ENCODE measurements around the gene LAP3. TPM values are rescaled to one million over a fixed set of nuclear protein-coding genes. Genes with fewer than 3 reads are reported as not detected.
"Not testable (repeated sequence)": the region's sequence is repeated elsewhere in the genome, so short reads cannot be mapped to it uniquely, and the experiment has no call there.

LAP3 gene
- total RNA-seq, 2 experiments from 2014 or later = 118 to 120 TPM

DNA sequence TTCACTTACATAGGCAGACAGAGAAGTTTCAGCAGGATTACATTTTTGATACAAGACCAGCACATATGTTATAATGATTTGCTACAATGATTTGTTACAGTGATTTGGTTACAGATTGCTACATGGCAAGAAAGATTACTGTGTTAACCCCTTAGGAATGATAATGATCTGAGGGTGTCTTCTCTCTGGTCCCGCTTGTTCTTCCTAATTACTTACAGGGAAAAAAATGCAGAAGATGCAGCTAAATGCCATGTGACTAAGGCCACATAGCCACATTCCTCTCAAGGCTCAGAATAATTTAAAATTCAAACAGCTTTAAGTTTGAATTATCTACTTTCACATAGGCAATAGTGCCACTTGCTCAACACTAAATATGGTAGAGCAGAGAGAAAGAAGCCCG is 9.7 kb upstream of the LAP3 start:
- H3K9me3 Mint-ChIP-seq = no peaks in the 10 kb centered on the region
- ChIA-PET CTCF (no interaction called here), POLR2A (no interaction called here)
- H3K27ac Mint-ChIP-seq = no peak overlapping the region
- intact Hi-C loops (cut with micrococcal nuclease) = no loop called here
- DNase-seq = no peak
- no peaks in the 10 kb centered on the region for H3K27me3 Mint-ChIP-seq
- no peaks in the 10 kb centered on the region for H3K36me3 Mint-ChIP-seq
- H3K4me1 Mint-ChIP-seq (ENCODE audit: low read depth) = no peaks in the 10 kb centered on the region
- H3K4me3 Mint-ChIP-seq = no peak overlapping the region

- H3K9me3 Mint-ChIP-seq = no peaks in the 10 kb centered on the region
These were observed 2.8 kb upstream of the LAP3 start for GRCh38 chr4:17574206-17574605.

DNA sequence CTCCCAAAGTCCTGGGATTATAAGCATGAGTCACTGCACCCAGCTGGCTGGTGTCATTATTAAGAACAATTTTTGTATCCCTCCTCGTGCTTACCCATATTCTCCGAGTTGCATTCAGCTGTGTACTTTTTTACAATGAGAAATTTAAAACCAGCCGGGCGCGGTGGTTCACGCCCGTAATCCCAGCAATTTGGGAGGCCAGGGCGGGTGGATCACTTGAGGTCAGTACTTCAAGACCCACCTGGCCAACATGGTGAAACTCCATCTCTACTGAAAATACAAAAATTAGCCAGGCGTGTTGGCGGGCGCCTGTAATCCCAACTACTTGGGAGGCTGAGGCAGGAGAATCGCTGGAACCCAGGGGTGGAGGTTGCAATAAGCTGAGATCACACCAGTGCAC is 1.8 kb upstream of the LAP3 start:
- POLR2A ChIA-PET; intact Hi-C loops (cut with micrococcal nuclease); H3K27ac Mint-ChIP-seq; DNase-seq; H3K4me3 Mint-ChIP-seq; H3K27me3 Mint-ChIP-seq; H3K9me3 Mint-ChIP-seq: not testable (repeated sequence)
- CTCF ChIA-PET = interaction anchor here (2.0 kb wide), 1 partner anchor 27 kb away, joined by 13 read pairs; no protein-coding TSS in a partner anchor
- Mint-ChIP-seq H3K4me1 (ENCODE audit: low read depth) (peaks cover 20% of the 10 kb centered on the region), H3K36me3 (peaks cover 19% of the 10 kb centered on the region)

More at GRCh38 chr4:17574206-17574605, 2.8 kb upstream of the LAP3 start:
- no peak for DNase-seq
- ChIA-PET CTCF (interaction anchor here (0.7 kb wide), 1 partner anchor 9 kb away, joined by 3 read pairs; no protein-coding TSS in a partner anchor), POLR2A (interaction anchor here (0.8 kb wide), 1 partner anchor 25 kb away, joined by 5 read pairs; no protein-coding TSS in a partner anchor)
- peaks cover 11% of the 10 kb centered on the region for H3K36me3 Mint-ChIP-seq
- peaks cover 16% of the 10 kb centered on the region for H3K4me1 Mint-ChIP-seq (ENCODE audit: low read depth)
- intact Hi-C loops (cut with micrococcal nuclease) = no loop called here
- no peak overlapping the region for H3K27ac Mint-ChIP-seq
- no peaks in the 10 kb centered on the region for H3K27me3 Mint-ChIP-seq
- H3K4me3 Mint-ChIP-seq = no peak overlapping the region

GRCh38 chr4:17577665-17578481 is 875 bp downstream of the LAP3 start:
- Mint-ChIP-seq H3K4me1 (ENCODE audit: low read depth) (peaks cover 20% of the 10 kb centered on the region), H3K36me3 (peaks cover 38% of the 10 kb centered on the region), H3K27me3 (no peaks in the 10 kb centered on the region), H3K9me3 (no peaks in the 10 kb centered on the region), H3K27ac (peak overlapping the region; percentile 91), H3K4me3 (peak overlapping the region; percentile 93)
- ChIA-PET CTCF (interaction anchor here (0.7 to 1.3 kb wide), 5 partner anchors 15 to 232 kb away, joined by 3 to 8 read pairs (median 3); partner anchors contain the start of gene MED28), POLR2A (interaction anchor here (0.6 to 1.4 kb wide), 6 partner anchors 29 to 235 kb away, joined by 3 to 15 read pairs (median 6); partner anchors contain the start of genes DCAF16, MED28 and NCAPG)
- DNase-seq = peak; percentile 51
- intact Hi-C loops (cut with micrococcal nuclease) = loop anchor here (1.0 to 2.0 kb wide), 7 partner anchors 29 to 444 kb away; partner anchors contain the start of genes DCAF16, MED28, NCAPG and QDPR

- H3K4me3 Mint-ChIP-seq = peak overlapping the region; percentile 93
- peaks cover 43% of the 10 kb centered on the region for H3K36me3 Mint-ChIP-seq
- peak overlapping the region; percentile 91 for H3K27ac Mint-ChIP-seq
- peaks cover 20% of the 10 kb centered on the region for H3K4me1 Mint-ChIP-seq (ENCODE audit: low read depth)
- ChIA-PET CTCF (interaction anchor here (0.5 to 1.3 kb wide), 5 partner anchors 16 to 231 kb away, joined by 3 to 8 read pairs (median 3); no protein-coding TSS in a partner anchor), POLR2A (interaction anchor here (0.6 to 1.4 kb wide), 6 partner anchors 29 to 234 kb away, joined by 3 to 15 read pairs (median 6); partner anchors contain the start of genes DCAF16, MED28 and NCAPG)
- H3K27me3 Mint-ChIP-seq = no peaks in the 10 kb centered on the region
- peak; percentile 27 for DNase-seq
- intact Hi-C loops (cut with micrococcal nuclease) = no loop called here
- H3K9me3 Mint-ChIP-seq = no peaks in the 10 kb centered on the region
These were observed 1.5 kb downstream of the LAP3 start for GRCh38 chr4:17578482-17578891.

DNA sequence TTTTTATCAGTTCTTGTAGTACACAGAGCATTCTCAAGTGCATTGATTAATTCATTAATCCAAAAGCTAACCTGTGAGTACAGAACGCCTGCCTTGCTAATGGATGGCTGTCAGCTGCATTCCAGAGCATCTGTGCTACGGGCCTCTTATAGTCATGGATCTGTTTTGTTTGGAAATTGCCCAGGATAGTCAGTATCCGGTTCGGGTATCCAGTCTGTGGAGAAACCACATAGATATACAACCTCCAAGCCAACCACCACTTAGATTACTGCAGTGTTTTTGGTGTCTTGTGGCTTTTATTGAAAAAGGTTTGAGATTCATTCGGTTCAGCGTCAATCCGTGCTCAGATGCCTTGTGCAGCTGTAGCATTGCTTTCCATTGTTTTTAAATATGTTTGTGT is 4.0 kb downstream of the LAP3 start:
- Mint-ChIP-seq H3K27me3 (no peaks in the 10 kb centered on the region), H3K27ac (no peak overlapping the region), H3K4me1 (ENCODE audit: low read depth) (peaks cover 18% of the 10 kb centered on the region), H3K36me3 (peaks cover 58% of the 10 kb centered on the region), H3K9me3 (no peaks in the 10 kb centered on the region), H3K4me3 (no peak overlapping the region)
- CTCF ChIA-PET = interaction anchor here (1.4 to 1.8 kb wide), 2 partner anchors 31 to 33 kb away, joined by 3 to 5 read pairs; partner anchors contain the start of gene MED28
- intact Hi-C loops (cut with micrococcal nuclease) = no loop called here
- POLR2A ChIA-PET = interaction anchor here (0.7 kb wide), 1 partner anchor 33 kb away, joined by 3 read pairs; the partner anchor contains the start of gene MED28
- DNase-seq = no peak

DNA sequence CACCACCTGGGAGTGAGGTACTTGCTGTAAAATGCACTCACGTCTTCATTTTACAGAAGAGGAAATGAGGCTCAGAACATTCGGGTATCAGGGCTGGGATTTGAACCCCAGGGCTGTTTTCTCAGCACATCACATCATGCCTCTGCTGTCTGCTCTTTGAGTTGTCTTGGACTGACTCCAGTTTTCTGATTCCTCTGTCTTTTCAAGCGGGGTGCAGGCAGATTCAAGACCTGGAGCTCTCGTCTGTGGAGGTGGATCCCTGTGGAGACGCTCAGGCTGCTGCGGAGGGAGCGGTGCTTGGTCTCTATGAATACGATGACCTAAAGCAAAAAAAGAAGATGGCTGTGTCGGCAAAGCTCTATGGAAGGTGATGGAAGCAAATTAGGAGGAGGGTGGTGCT is 6.3 kb downstream of the LAP3 start:
- POLR2A ChIA-PET = no interaction called here

GRCh38 chr4:17583941-17584340 is 6.9 kb downstream of the LAP3 start:
- ChIA-PET POLR2A (no interaction called here), CTCF (interaction anchor here (1.1 to 1.7 kb wide), 2 partner anchors 9 to 35 kb away, joined by 3 to 5 read pairs; no protein-coding TSS in a partner anchor)
- no peak for DNase-seq
- Mint-ChIP-seq H3K4me3 (no peak overlapping the region), H3K36me3 (peaks cover 66% of the 10 kb centered on the region), H3K9me3 (no peaks in the 10 kb centered on the region), H3K27ac (no peak overlapping the region), H3K4me1 (ENCODE audit: low read depth) (peaks cover 6% of the 10 kb centered on the region), H3K27me3 (no peaks in the 10 kb centered on the region)
- intact Hi-C loops (cut with micrococcal nuclease) = no loop called here

More for the DNA sequence above, 6.3 kb downstream of the LAP3 start:
- Mint-ChIP-seq H3K36me3 (peaks cover 67% of the 10 kb centered on the region), H3K4me3 (no peak overlapping the region), H3K27me3 (no peaks in the 10 kb centered on the region), H3K9me3 (no peaks in the 10 kb centered on the region), H3K27ac (no peak overlapping the region), H3K4me1 (ENCODE audit: low read depth) (peaks cover 13% of the 10 kb centered on the region)
- CTCF ChIA-PET = interaction anchor here (1.1 to 1.7 kb wide), 2 partner anchors 9 to 34 kb away, joined by 3 to 5 read pairs; no protein-coding TSS in a partner anchor
- intact Hi-C loops (cut with micrococcal nuclease) = no loop called here
- no peak for DNase-seq

- H3K9me3 Mint-ChIP-seq = no peaks in the 10 kb centered on the region
- intact Hi-C loops (cut with micrococcal nuclease) = no loop called here
- H3K27ac Mint-ChIP-seq = no peak overlapping the region
- H3K4me3 Mint-ChIP-seq = no peak overlapping the region
- H3K27me3 Mint-ChIP-seq = no peaks in the 10 kb centered on the region
- no peak for DNase-seq
- peaks cover 65% of the 10 kb centered on the region for H3K36me3 Mint-ChIP-seq
- ChIA-PET POLR2A (no interaction called here), CTCF (interaction anchor here (1.7 kb wide), 1 partner anchor 35 kb away, joined by 5 read pairs; no protein-coding TSS in a partner anchor)
- H3K4me1 Mint-ChIP-seq (ENCODE audit: low read depth) = peaks cover under 1% of the 10 kb centered on the region
These were observed 7.7 kb downstream of the LAP3 start for GRCh38 chr4:17584521-17585213.

DNA sequence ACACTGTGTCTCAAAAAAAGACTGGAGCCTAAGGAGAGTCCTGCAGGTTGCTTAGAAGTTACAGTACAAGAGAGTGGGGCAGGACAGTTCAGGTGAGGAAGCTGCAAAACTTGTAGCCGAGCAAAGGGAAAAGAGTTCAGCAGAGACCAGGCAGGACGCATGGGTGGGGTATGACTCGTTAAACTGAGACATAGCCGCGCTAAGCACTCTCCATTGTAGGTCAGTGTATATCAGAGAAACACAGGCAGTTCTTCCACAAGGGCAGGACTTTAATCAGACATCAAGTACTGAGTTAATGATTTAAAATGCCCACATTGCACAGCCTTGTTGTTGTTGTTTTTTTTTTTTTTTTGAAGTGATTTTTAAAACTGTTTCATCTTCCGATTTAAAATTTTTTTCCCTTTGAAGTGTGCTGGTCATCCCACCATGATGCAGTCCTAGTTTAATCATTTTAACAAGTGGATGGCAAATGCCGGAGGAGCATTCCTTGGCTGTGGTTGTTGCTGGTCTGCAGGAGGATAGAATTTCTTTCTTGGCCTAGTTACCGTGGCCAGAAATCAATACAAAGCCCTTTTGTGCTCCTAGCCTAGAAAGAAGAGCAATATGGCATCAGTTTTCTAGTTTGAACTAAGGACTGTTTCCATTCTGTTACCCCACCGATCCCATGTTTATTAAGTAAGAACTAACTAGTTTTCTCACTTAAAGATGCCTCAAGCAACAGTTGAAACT is 10.3 kb downstream of the LAP3 start:
- intact Hi-C loops (cut with micrococcal nuclease) = no loop called here
- no peaks in the 10 kb centered on the region for H3K27me3 Mint-ChIP-seq
- H3K4me3 Mint-ChIP-seq = no peak overlapping the region
- peaks cover 56% of the 10 kb centered on the region for H3K36me3 Mint-ChIP-seq
- CTCF ChIA-PET = interaction anchor here (0.6 kb wide), 1 partner anchor 936 kb away, joined by 3 read pairs; no protein-coding TSS in a partner anchor
- POLR2A ChIA-PET = no interaction called here
- H3K9me3 Mint-ChIP-seq = no peaks in the 10 kb centered on the region
- DNase-seq = no peak
- H3K27ac Mint-ChIP-seq = no peak overlapping the region
- H3K4me1 Mint-ChIP-seq (ENCODE audit: low read depth) = peaks cover 3% of the 10 kb centered on the region

GRCh38 chr4:17589355-17589754 is 12.4 kb downstream of the LAP3 start:
- Mint-ChIP-seq H3K27me3 (no peaks in the 10 kb centered on the region), H3K4me1 (ENCODE audit: low read depth) (peaks cover 8% of the 10 kb centered on the region), H3K27ac (no peak overlapping the region), H3K36me3 (peaks cover 59% of the 10 kb centered on the region), H3K9me3 (no peaks in the 10 kb centered on the region), H3K4me3 (no peak overlapping the region)
- POLR2A ChIA-PET = no interaction called here
- no peak for DNase-seq
- CTCF ChIA-PET = no interaction called here
- intact Hi-C loops (cut with micrococcal nuclease) = no loop called here

Measured in activated CD4-positive, alpha-beta memory T cell treated with anti-CD3 and anti-CD28 coated beads for 36 hours (primary cell).